Stomach (tissue), 9 donors: ENCODE results near the gene CAND2. TPM values are rescaled to one million over a fixed set of nuclear protein-coding genes. Genes with fewer than 3 reads are reported as not detected.

Experiments used
- DNase-seq, 2 donors: peaks; one replicate each; pipeline versions ENCODE4 v3.0.0 to v3.0.0-alpha.2; 2013 to 2019
- H3K27ac ChIP-seq, 5 donors: fragments of 200-600 bp in 4 of 5; sonication (generic) in 4 of 5; one replicate each; pipeline ENCODE4 v1.5.1; 2013 to 2019; ENCODE audit warnings: mild to moderate bottlenecking in 1 of 5, moderate library complexity in 1 of 5
- H3K27me3 ChIP-seq, 3 donors: fragments of 200-600 bp; sonication (generic); one replicate each; pipeline ENCODE4 v1.5.1; 2017 to 2019; ENCODE audit warnings: mixed run types in 1 of 3
- H3K36me3 ChIP-seq, 4 donors: fragments of 200-600 bp; sonication (generic); 1 replicate in 3 of 4; 2 replicates in 1 of 4; pipeline ENCODE4 v1.5.1; 2016 to 2019
- H3K4me1 ChIP-seq, 4 donors: fragments of 200-600 bp; sonication (generic); one replicate each; pipeline ENCODE4 v1.5.1; 2016 to 2019
- H3K4me3 ChIP-seq, 4 donors: fragments of 200-600 bp; sonication (generic) in 3 of 4; one replicate each; pipeline ENCODE4 v1.5.1; 2016 to 2019; ENCODE audit warnings: mild to moderate bottlenecking in 1 of 4
- H3K9me3 ChIP-seq, 4 donors: fragments of 200-600 bp; sonication (generic); one replicate each; pipeline ENCODE4 v1.5.1; 2016 to 2019
- CTCF ChIP-seq, 7 experiments: fragments of 450-650 bp in 4 of 7; fragments of 200-600 bp in 3 of 7; sonication (generic) in 3 of 7; IDR thresholded peaks; one replicate each; pipeline ENCODE4 v1.5.1; 2016 to 2019; ENCODE audit warnings: antibody characterized with exemption in 7 of 7, control low read depth in 2 of 7, mild to moderate bottlenecking in 1 of 7
- EP300 ChIP-seq: sonication (generic); formaldehyde crosslinking; IDR thresholded peaks from one replicate; pipeline ENCODE4 v1.6.1; 2017; ENCODE audit warnings: antibody characterized with exemption
- POLR2A ChIP-seq, 4 donors: fragments of 450-650 bp; IDR thresholded peaks; one replicate each; pipeline ENCODE4 v1.6.1; 2016; ENCODE audit warnings: antibody characterized with exemption in 4 of 4, control low read depth in 2 of 4, mild to moderate bottlenecking in 1 of 4, moderate library complexity in 1 of 4
- POLR2AphosphoS5 ChIP-seq, 3 donors: sonication (generic); formaldehyde crosslinking; IDR thresholded peaks; one replicate each; pipeline ENCODE4 v1.6.1; 2016; ENCODE audit warnings: antibody characterized with exemption in 3 of 3
- WGBS, 5 donors: extraction: QIAGEN DNeasy Blood & Tissue Kit in 3 of 5; methylation state at CpG; one replicate each; pipeline versions ENCODE4 v1.1.5 to v1.1.7; 2013 to 2018; 5-methylcytosine and 5-hydroxymethylcytosine counted together
- intact Hi-C: fragments of 100-400 bp; cut with DNase I; formaldehyde crosslinking; loops from one replicate; pipeline ENCODE4 v1.15.1; 2023; ENCODE audit warnings: low total_unique reads
- polyA plus RNA-seq, 3 donors: library from polyadenylated mRNA; stranded (reverse); fragments of 200-250 nt; gene quantifications; one replicate each; pipeline ENCODE4 v1.2.3, GENCODE V29; 2013
- total RNA-seq, 5 donors: library from RNA; depleted of rRNA; stranded (reverse); fragments of >200 nt; gene quantifications; one replicate each; pipeline versions ENCODE4 v1.1.0 to v1.2.3, GENCODE V29; 2014 to 2016
- donor health status: healthy with polysubstance abuse.
- donor health status: Bipolar disorder and iron deficiency.
- donor health status: healthy.

The CAND2 gene
- total and polyA plus RNA-seq, 8 donors, result under 0.01 to 5.3 (median 2.8) TPM

DNA sequence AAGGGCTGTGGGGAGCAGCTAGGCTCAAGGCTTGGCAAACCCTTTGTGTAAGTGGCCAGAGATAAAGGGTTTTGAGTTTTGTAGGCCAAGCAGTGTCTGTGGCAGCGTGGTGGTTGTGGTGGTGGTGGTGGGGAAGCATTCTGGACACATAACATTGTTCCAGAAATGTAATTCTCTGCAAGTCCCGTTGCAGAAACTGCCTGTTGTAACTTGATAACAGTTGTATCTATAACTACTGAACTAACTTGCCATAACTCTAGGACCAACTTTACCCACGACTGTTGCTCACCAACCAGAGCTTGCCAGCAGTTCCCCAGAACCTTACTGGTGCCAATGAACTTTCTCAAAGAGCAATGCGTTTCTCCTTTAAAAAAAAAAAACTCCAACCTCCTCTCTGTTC is 19.3 kb upstream of the CAND2 start:
- no peak for DNase-seq
- Histone ChIP-seq H3K36me3 (no peaks in the 10 kb centered on the region), H3K4me3 (no peak overlapping the region), H3K27me3 (peaks cover 0 to 4% (median 0%) of the 10 kb centered on the region in 3 donors), H3K9me3 (no peaks in the 10 kb centered on the region), H3K27ac (no peak overlapping the region), H3K4me1 (no peaks in the 10 kb centered on the region)
- WGBS, 5 donors, result 49 to 64% (median 54%) methylated on average over 4 of the region's 4 CpGs
- no peak for TF ChIP-seq POLR2AphosphoS5 (IDR thresholded peaks at IDR 0.05)
- TF ChIP-seq CTCF (IDR thresholded peaks at IDR 0.05), result no peak
- TF ChIP-seq POLR2A (IDR thresholded peaks at IDR 0.05), result no peak
- TF ChIP-seq EP300, result no peak
- intact Hi-C loops, result no loop called here

DNA sequence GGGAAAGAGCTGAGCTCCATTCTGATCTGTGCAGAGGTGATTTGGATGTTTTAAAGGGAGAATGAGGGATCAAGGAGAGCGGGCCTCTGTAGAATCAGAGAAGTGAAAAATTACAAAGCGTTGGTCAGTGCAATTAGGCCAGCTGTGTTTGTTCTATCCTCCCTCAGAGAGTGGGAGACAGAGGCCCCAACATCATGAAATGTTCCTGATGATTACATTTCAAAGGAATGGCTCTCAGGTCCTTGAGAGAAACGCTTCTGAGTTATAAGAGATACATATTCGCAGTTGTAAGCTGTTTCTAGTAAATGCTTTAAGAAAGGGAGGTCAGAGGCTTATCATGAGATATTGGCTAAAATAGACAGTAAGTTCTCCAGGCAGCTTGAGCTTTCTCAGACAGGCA is 15.7 kb upstream of the CAND2 start:
- WGBS, 5 donors, result 54 to 76% (median 65%) methylated on average over 4 of the region's 4 CpGs

DNA sequence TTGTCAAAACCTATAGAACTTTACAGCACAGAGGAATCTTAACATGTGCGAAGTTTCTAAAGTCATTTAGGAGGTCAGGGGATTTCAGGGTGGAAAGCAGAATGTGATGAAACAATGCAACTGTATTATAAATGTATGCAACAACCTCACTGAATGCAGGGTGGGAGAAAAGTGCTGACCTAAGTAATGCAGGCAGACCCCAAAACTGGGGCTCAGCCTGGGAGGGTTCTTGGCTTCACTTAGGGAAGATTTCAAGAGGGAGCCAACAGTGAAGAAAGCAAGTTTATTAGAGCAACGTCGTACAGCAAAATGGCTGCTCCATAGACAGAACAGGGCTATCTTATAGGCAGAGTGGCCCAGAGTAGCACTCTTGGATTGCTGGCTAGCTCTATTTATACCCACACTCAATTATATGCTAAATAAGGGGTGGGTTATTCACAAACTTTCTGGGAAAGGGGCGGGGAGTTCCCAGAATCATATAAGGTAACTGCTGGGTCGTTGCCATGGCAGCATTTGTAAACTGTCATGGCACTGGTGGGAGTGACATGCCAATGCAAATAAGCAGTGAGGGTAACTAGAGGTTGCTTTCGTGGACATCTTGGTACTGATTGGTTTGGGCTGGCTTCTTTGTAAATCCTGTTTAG is 14.2 kb upstream of the CAND2 start:
- DNase-seq, result peak; percentile 37 to 68
- Histone ChIP-seq H3K27ac (no peak overlapping the region), H3K4me3 (no peak overlapping the region), H3K9me3 (no peaks in the 10 kb centered on the region), H3K36me3 (no peaks in the 10 kb centered on the region), H3K27me3 (no peaks in the 10 kb centered on the region), H3K4me1 (no peaks in the 10 kb centered on the region)
- TF ChIP-seq EP300, result no peak
- TF ChIP-seq POLR2A (IDR thresholded peaks at IDR 0.05), result no peak
- TF ChIP-seq POLR2AphosphoS5 (IDR thresholded peaks at IDR 0.05), result no peak
- TF ChIP-seq CTCF (IDR thresholded peaks at IDR 0.05), result no peak
- intact Hi-C loops, result no loop called here
- 59 to 70% (median 64%) methylated on average over 6 of the region's 6 CpGs for WGBS, 5 donors

More for the DNA sequence above, 15.7 kb upstream of the CAND2 start:
- intact Hi-C loops, result no loop called here
- H3K9me3 ChIP-seq, result no peaks in the 10 kb centered on the region
- no peaks in the 10 kb centered on the region for H3K4me1 ChIP-seq
- TF ChIP-seq POLR2A (IDR thresholded peaks at IDR 0.05), result no peak
- no peak for TF ChIP-seq EP300
- TF ChIP-seq POLR2AphosphoS5 (IDR thresholded peaks at IDR 0.05), result no peak
- TF ChIP-seq CTCF (IDR thresholded peaks at IDR 0.05), result no peak
- H3K36me3 ChIP-seq, result no peaks in the 10 kb centered on the region
- no peaks in the 10 kb centered on the region for H3K27me3 ChIP-seq
- H3K27ac ChIP-seq, result no peak overlapping the region
- no peak overlapping the region for H3K4me3 ChIP-seq
- no peak for DNase-seq

GRCh38 chr3:12785096-12785495 is 11.4 kb upstream of the CAND2 start:
- TF ChIP-seq CTCF (IDR thresholded peaks at IDR 0.05), result no peak
- no peak for TF ChIP-seq POLR2A (IDR thresholded peaks at IDR 0.05)
- TF ChIP-seq EP300, result no peak
- no peak for TF ChIP-seq POLR2AphosphoS5 (IDR thresholded peaks at IDR 0.05)
- DNase-seq, result no peak
- H3K27me3 ChIP-seq, result no peaks in the 10 kb centered on the region
- H3K27ac ChIP-seq, result no peak overlapping the region
- no peak overlapping the region for H3K4me3 ChIP-seq
- H3K9me3 ChIP-seq, result no peaks in the 10 kb centered on the region
- no peaks in the 10 kb centered on the region for H3K4me1 ChIP-seq
- WGBS, 5 donors, result 38 to 55% (median 51%) methylated on average over 4 of the region's 4 CpGs
- H3K36me3 ChIP-seq, result no peaks in the 10 kb centered on the region
- intact Hi-C loops, result no loop called here
